H1 (cell line): ENCODE data around the gene MPPED2. TPM values are rescaled to one million over a fixed set of nuclear protein-coding genes. Genes with fewer than 3 reads are reported as not detected.

Experiments used
- CHD1 ChIP-seq: IDR thresholded peaks from 2 replicates; pipeline ENCODE4 v1.6.1; 2012; ENCODE audit warnings: low read depth, low read length, improper control_type of control experiment
- KDM4A ChIP-seq: IDR thresholded peaks from one replicate; pipeline ENCODE4 v1.7.1; 2012; ENCODE audit warnings: low read depth, mild to moderate bottlenecking, moderate library complexity, low read length, inconsistent platforms; ENCODE audit not compliant: severe bottlenecking
- NRF1 ChIP-seq: IDR thresholded peaks from 2 replicates; pipeline ENCODE4 v1.6.1; 2011; ENCODE audit warnings: mild to moderate bottlenecking, low read depth, low read length, improper control_type of control experiment
- SUZ12 ChIP-seq: fragments of 200-600 bp; sonication (generic); IDR thresholded peaks from 2 replicates; pipeline ENCODE4 v1.6.1; 2012; ENCODE audit warnings: mild to moderate bottlenecking, inconsistent platforms, low read length, moderate library complexity, mixed read lengths
- YY1 ChIP-seq: IDR thresholded peaks from 2 replicates; pipeline ENCODE4 v1.6.1; 2011; ENCODE audit warnings: low read depth, mild to moderate bottlenecking, low read length
- polyA plus RNA-seq, 7 experiments: library from polyadenylated mRNA; depleted of rRNA in 3 of 7; stranded (reverse) in 5 of 7; unstranded in 2 of 7; fragments of >200 nt in 5 of 7; fragments of 200-250 nt in 2 of 7; gene quantifications; 1 replicate in 5 of 7; 2 replicates in 1 of 7; 4 replicates in 1 of 7; pipeline versions ENCODE4 v1.2.1 to v1.2.3, GENCODE V29; 2011 to 2013; ENCODE audit warnings: missing spikeins in 2 of 7, mixed read lengths in 2 of 7
- total RNA-seq: library from RNA; stranded (reverse); fragmentation: NEBNext Ultra II Directional; extraction: Animal tissue kit (Norgen Biotek cat#: 25700); gene quantifications from 2 replicates; pipeline ENCODE4 v1.2.1, GENCODE V29; 2021
- TF ChIP-seq, protein P1 (sequence below): IDR thresholded peaks from 2 replicates; pipeline ENCODE4 v1.6.1; 2011; ENCODE audit warnings: low read depth, mild to moderate bottlenecking, low read length; ENCODE audit not compliant: insufficient read depth
- TF ChIP-seq, protein P2 (sequence below): IDR thresholded peaks from 2 replicates; pipeline ENCODE4 v1.6.1; 2012; ENCODE audit warnings: inconsistent platforms

Gene MPPED2
- total and polyA plus RNA-seq, 2 of the 8 experiments (the other 6 are each of a cell fraction or from before 2014, with no cell fraction given): 1.3 to 3.5 TPM

DNA sequence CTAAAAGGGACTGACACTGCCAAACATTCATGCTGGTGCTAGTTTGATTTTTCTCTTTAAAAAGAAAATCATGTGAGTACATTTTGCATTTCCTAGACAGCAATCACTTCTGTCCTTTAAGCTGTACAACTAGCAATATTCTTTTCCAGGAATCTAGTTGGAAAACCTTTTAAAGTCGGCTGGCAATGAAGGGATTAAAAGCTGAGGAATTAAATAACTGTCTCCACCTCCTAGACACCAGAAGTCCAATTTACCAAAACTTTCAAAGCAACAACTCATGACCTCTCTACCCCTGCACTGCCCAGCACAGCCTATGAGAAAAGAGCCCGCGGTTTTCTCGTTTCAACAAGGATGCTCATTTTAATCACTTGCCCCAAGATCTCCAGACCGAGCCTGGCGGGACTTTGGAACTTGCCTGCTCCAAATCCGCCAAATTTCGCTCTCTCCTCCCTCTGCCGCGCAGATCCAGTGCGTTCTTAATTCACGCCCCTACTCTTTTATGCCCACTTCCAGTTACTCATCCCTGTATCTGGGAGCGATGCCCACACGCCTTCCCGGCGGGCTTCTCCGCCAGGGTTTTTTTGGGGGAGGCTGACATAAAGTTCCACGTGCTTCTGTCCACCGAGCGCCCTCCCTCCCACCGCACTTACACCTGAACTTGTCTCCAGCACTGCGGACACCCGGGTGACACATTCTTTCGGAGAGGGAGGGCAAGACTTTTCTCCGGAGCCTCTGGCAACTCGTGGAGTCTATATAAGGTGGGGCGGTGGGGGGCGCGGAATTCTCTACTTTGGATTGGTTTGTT is 2.5 kb downstream of the MPPED2 start (continued):
- TF ChIP-seq NRF1: no peak
- no peak for TF ChIP-seq YY1
- TF ChIP-seq, protein P1, sequence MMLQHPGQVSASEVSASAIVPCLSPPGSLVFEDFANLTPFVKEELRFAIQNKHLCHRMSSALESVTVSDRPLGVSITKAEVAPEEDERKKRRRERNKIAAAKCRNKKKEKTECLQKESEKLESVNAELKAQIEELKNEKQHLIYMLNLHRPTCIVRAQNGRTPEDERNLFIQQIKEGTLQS: no peak
- peak; percentile 34 for TF ChIP-seq KDM4A
- TF ChIP-seq, protein P2, sequence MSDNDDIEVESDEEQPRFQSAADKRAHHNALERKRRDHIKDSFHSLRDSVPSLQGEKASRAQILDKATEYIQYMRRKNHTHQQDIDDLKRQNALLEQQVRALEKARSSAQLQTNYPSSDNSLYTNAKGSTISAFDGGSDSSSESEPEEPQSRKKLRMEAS: peak; percentile 54
- peak; percentile 55; the same call in 1 of the 2 replicates for TF ChIP-seq SUZ12
- TF ChIP-seq CHD1: no peak
